K562 (cell line): ENCODE measurements around the gene THAP11. TPM values are rescaled to one million over a fixed set of nuclear protein-coding genes. Genes with fewer than 3 reads are reported as not detected.

Source experiments
- E2F4 ChIP-seq: sonication (generic); formaldehyde crosslinking; IDR thresholded peaks from 2 replicates; pipeline ENCODE4 v1.8.0; 2022; ENCODE audit warnings: mild to moderate bottlenecking, low read depth, missing genetic modification reagents
- JUNB ChIP-seq: fragments of 450-650 bp; formaldehyde crosslinking; conservative IDR thresholded peaks from 2 replicates; pipeline ENCODE4 v1.4.0; 2020; ENCODE audit warnings: mild to moderate bottlenecking
- KDM4B ChIP-seq, 2 experiments: fragments of 450-650 bp in 1 of 2; sonication (generic) in 1 of 2; IDR thresholded peaks; 2 replicates each; pipeline ENCODE4 v1.6.1; 2016 to 2017; ENCODE audit warnings: borderline replicate concordance in 2 of 2, antibody characterized with exemption in 1 of 2, low read depth in 1 of 2, mild to moderate bottlenecking in 1 of 2
- KLF1 ChIP-seq: fragments of 450-650 bp; IDR thresholded peaks from 2 replicates; pipeline ENCODE4 v1.6.1; 2016; ENCODE audit warnings: missing genetic modification characterization, missing compliant biosample characterization
- MYC ChIP-seq, 2 experiments: fragments of 250-450 bp in 1 of 2; sonication (Bioruptor Pico) in 1 of 2; IDR thresholded peaks; 2 replicates each; pipeline versions ENCODE4 v1.5.1 to v1.6.1; 2012 to 2021; ENCODE audit warnings: low read depth in 2 of 2, borderline replicate concordance in 1 of 2, improper control_type of control experiment in 1 of 2, low read length in 1 of 2, mild to moderate bottlenecking in 1 of 2, moderate library complexity in 1 of 2
- NFATC3 ChIP-seq: fragments of 450-650 bp; IDR thresholded peaks from 2 replicates; pipeline ENCODE4 v1.6.1; 2017; ENCODE audit warnings: mild to moderate bottlenecking
- NFIC ChIP-seq: fragments of 450-650 bp; IDR thresholded peaks from 2 replicates; pipeline ENCODE4 v1.6.1; 2017; ENCODE audit warnings: mild to moderate bottlenecking, inconsistent platforms
- RFX1 ChIP-seq: fragments of 450-650 bp; IDR thresholded peaks from 2 replicates; pipeline ENCODE4 v1.6.1; 2016; ENCODE audit warnings: mild to moderate bottlenecking, moderate library complexity
- RREB1 ChIP-seq: fragments of 250-450 bp; sonication (Bioruptor Pico); IDR thresholded peaks from 2 replicates; pipeline ENCODE4 v1.4.0; 2020
- SETDB1 ChIP-seq: IDR thresholded peaks from one replicate; pipeline ENCODE4 v1.6.1; 2012; ENCODE audit warnings: low read length, control low read depth, inconsistent platforms
- SFPQ ChIP-seq: fragments of 200-400 bp; formaldehyde crosslinking; IDR thresholded peaks from 2 replicates; pipeline ENCODE4 v1.6.1; 2017; ENCODE audit warnings: mild to moderate bottlenecking, low read depth, low read length, moderate library complexity
- TEAD2 ChIP-seq: fragments of 450-650 bp; IDR thresholded peaks from 2 replicates; pipeline ENCODE4 v1.6.1; 2016; ENCODE audit warnings: missing genetic modification characterization, control low read depth, missing compliant biosample characterization
- ZFX ChIP-seq: sonication (generic); formaldehyde crosslinking; IDR thresholded peaks from 2 replicates; pipeline ENCODE4 v1.8.0; 2022; ENCODE audit warnings: mild to moderate bottlenecking, missing genetic modification reagents, moderate library complexity
- ZKSCAN3 ChIP-seq: fragments of 250-450 bp; sonication (Bioruptor Pico); IDR thresholded peaks from 2 replicates; pipeline ENCODE4 v1.4.0; 2020
- ZNF311 ChIP-seq: fragments of 250-450 bp; sonication (Bioruptor Pico); IDR thresholded peaks from 2 replicates; pipeline ENCODE4 v1.4.0; 2020; ENCODE audit warnings: mild to moderate bottlenecking, moderate library complexity
- ZNF347 ChIP-seq: fragments of 450-650 bp; formaldehyde crosslinking; IDR thresholded peaks from 2 replicates; pipeline ENCODE4 v1.4.0; 2020; ENCODE audit warnings: low read depth, mild to moderate bottlenecking, moderate library complexity
- ZNF583 ChIP-seq: fragments of 250-450 bp; sonication (Bioruptor Pico); IDR thresholded peaks from 2 replicates; pipeline ENCODE4 v1.4.0; 2020
- ZNF584 ChIP-seq: fragments of 200-800 bp; sonication (Bioruptor generic); IDR thresholded peaks from 2 replicates; pipeline ENCODE4 v1.6.1; 2016; ENCODE audit warnings: low read depth, mild to moderate bottlenecking, missing genetic modification characterization, missing compliant biosample characterization
- ZNF707 ChIP-seq: fragments of 250-450 bp; sonication (Bioruptor Pico); conservative IDR thresholded peaks from 2 replicates; pipeline ENCODE4 v1.8.0; 2022; ENCODE audit warnings: inconsistent platforms, mild to moderate bottlenecking, moderate library complexity
- ZNF785 ChIP-seq: fragments of 250-450 bp; sonication (Bioruptor Pico); IDR thresholded peaks from 2 replicates; pipeline ENCODE4 v1.4.0; 2020; ENCODE audit warnings: mild to moderate bottlenecking
- polyA plus RNA-seq, 8 experiments: library from polyadenylated mRNA; depleted of rRNA in 4 of 8; stranded (reverse) in 5 of 8; unstranded in 3 of 8; fragments of >200 nt; fragmentation: Nextera tagmentation in 2 of 8; fragmentation: Illumina TruSeq in 1 of 8; extraction: Ambion mirVana in 2 of 8; extraction: Trizol in 1 of 8; gene quantifications; 2 replicates each; pipeline versions ENCODE4 v1.2.1 to v1.2.3, GENCODE V29; 2011 to 2014; ENCODE audit warnings: inconsistent platforms in 1 of 8, missing spikeins in 1 of 8
- total RNA-seq, 7 experiments: library from RNA; depleted of rRNA in 6 of 7; stranded (reverse); fragments of >200 nt in 6 of 7; fragmentation: Illumina TruSeq in 2 of 7; extraction: Trizol in 2 of 7; gene quantifications; 2 replicates each; pipeline versions ENCODE4 v1.2.1 to v1.2.3, GENCODE V29; 2011 to 2021; ENCODE audit warnings: low replicate concordance in 1 of 7

Gene THAP11
- total and polyA plus RNA-seq, 9 of the 15 experiments (the other 6 are each of a cell fraction or from before 2014, with no cell fraction given): 2.4 to 31.6 (median 21.4) TPM

GRCh38 chr16:67846320-67847063 is 4.4 kb downstream of the THAP11 start, which contains the start of gene NUTF2 (continued):
- TF ChIP-seq RREB1 (no peak), ZNF347 (CRISPR knock-in tag) (no peak), ZNF311 (CRISPR knock-in tag) (no peak), NFATC3 (no peak), KLF1 (peak; percentile 48; the same call in 1 of the 2 replicates), ZNF785 (CRISPR knock-in tag) (no peak), MYC (IDR thresholded peaks at IDR 0.05; ENCODE audit: low read depth, low read length) (no peak; the same call in 1 of the 2 replicates), MYC (CRISPR knock-in tag; IDR thresholded peaks at IDR 0.05; ENCODE audit: borderline replicate concordance, low read depth) (peak; percentile 38; the same call in 1 of the 2 replicates), SFPQ (no peak), JUNB (CRISPR knock-in tag) (no peak), TEAD2 (no peak), KDM4B (IDR thresholded peaks at IDR 0.05; ENCODE audit: borderline replicate concordance in 2 of 2, low read depth in 1 of 2) (peak in 1 of 2 experiments; percentile 95; a peak in 1 of 4 replicates), ZNF707 (no peak), NFIC (no peak), RFX1 (no peak), ZNF584 (CRISPR knock-in tag) (no peak), ZNF583 (CRISPR knock-in tag) (no peak), ZFX (CRISPR knock-in tag) (peak; percentile 87), SETDB1 (no peak), E2F4 (no peak), ZKSCAN3 (CRISPR knock-in tag) (no peak)
